Trophoblast cell (in vitro differentiated cells and primary cell): ENCODE data around the gene WT1.
A peak's percentile ranks its signal among the peaks of the same experiment; 100 is the strongest.

Experiments used
- DNase-seq, 2 donors: peaks; one replicate each; pipeline ENCODE4 v3.0.0-alpha.2; 2016
- H2AFZ ChIP-seq: 2 replicates; pipeline ENCODE4 v1.6.1; 2013; ENCODE audit warnings: low read length, moderate library complexity, mild to moderate bottlenecking; ENCODE audit not compliant: insufficient read depth, poor library complexity
- H2AK5ac ChIP-seq: 2 replicates; pipeline ENCODE4 v1.6.1; 2013; ENCODE audit warnings: mild to moderate bottlenecking, low read length
- H2BK120ac ChIP-seq: 2 replicates; pipeline ENCODE4 v1.6.1; 2013; ENCODE audit warnings: low read length, mild to moderate bottlenecking, moderate library complexity; ENCODE audit not compliant: insufficient read depth, poor library complexity
- H2BK12ac ChIP-seq: 2 replicates; pipeline ENCODE4 v1.6.1; 2013; ENCODE audit warnings: mild to moderate bottlenecking, low read length, moderate library complexity
- H2BK5ac ChIP-seq: 2 replicates; pipeline ENCODE4 v1.6.1; 2013; ENCODE audit warnings: low read length, low read depth, moderate library complexity, mild to moderate bottlenecking; ENCODE audit not compliant: poor library complexity
- H3K14ac ChIP-seq: 2 replicates; pipeline ENCODE4 v1.6.1; 2013; ENCODE audit warnings: mild to moderate bottlenecking, low read length
- H3K18ac ChIP-seq: 2 replicates; pipeline ENCODE4 v1.6.1; 2013; ENCODE audit warnings: mild to moderate bottlenecking, low read length
- H3K23ac ChIP-seq: 2 replicates; pipeline ENCODE4 v1.6.1; 2013; ENCODE audit warnings: low read length
- H3K27ac ChIP-seq: 2 replicates; pipeline ENCODE4 v1.5.1; 2013; ENCODE audit warnings: low read depth, mild to moderate bottlenecking, inconsistent platforms, low read length, moderate library complexity
- H3K27me3 ChIP-seq: 2 replicates; pipeline ENCODE4 v1.6.1; 2013; ENCODE audit warnings: inconsistent platforms, mild to moderate bottlenecking, low read length, moderate library complexity; ENCODE audit not compliant: insufficient read depth
- H3K36me3 ChIP-seq, 2 experiments: 1 replicate in 1 of 2; 2 replicates in 1 of 2; pipeline ENCODE4 v1.6.1; 2013; ENCODE audit warnings: low read length in 2 of 2, mild to moderate bottlenecking in 2 of 2, moderate library complexity in 1 of 2; ENCODE audit not compliant: insufficient read depth in 2 of 2, control insufficient read depth in 1 of 2
- H3K4ac ChIP-seq: 2 replicates; pipeline ENCODE4 v1.6.1; 2013; ENCODE audit warnings: low read depth, mild to moderate bottlenecking, low read length, moderate library complexity
- H3K4me1 ChIP-seq, 2 experiments: 1 replicate in 1 of 2; 2 replicates in 1 of 2; pipeline ENCODE4 v1.6.1; 2013; ENCODE audit warnings: low read length in 2 of 2, mild to moderate bottlenecking in 2 of 2, moderate library complexity in 1 of 2; ENCODE audit not compliant: insufficient read depth in 2 of 2, control insufficient read depth in 1 of 2
- H3K4me2 ChIP-seq: 2 replicates; pipeline ENCODE4 v1.6.1; 2013; ENCODE audit warnings: inconsistent platforms, mild to moderate bottlenecking, low read length, moderate library complexity
- H3K4me3 ChIP-seq: 2 replicates; pipeline ENCODE4 v1.5.1; 2013; ENCODE audit warnings: mild to moderate bottlenecking, low read depth, low read length, inconsistent platforms
- H3K79me1 ChIP-seq: one replicate; pipeline ENCODE4 v1.6.1; 2013; ENCODE audit warnings: low read length
- H3K79me2 ChIP-seq: 2 replicates; pipeline ENCODE4 v1.6.1; 2013; ENCODE audit warnings: low read length, mild to moderate bottlenecking; ENCODE audit not compliant: control insufficient read depth, insufficient read depth, poor library complexity
- H3K9ac ChIP-seq: 2 replicates; pipeline ENCODE4 v1.6.1; 2013; ENCODE audit warnings: mild to moderate bottlenecking, low read length
- H3K9me3 ChIP-seq: 2 replicates; pipeline ENCODE4 v1.6.1; 2013; ENCODE audit warnings: low read depth, mild to moderate bottlenecking, control low read depth, inconsistent platforms, low read length; ENCODE audit not compliant: insufficient read depth
- H4K12ac ChIP-seq: 2 replicates; pipeline ENCODE4 v1.6.1; 2013; ENCODE audit warnings: low read depth, mild to moderate bottlenecking, low read length, moderate library complexity
- H4K8ac ChIP-seq: 2 replicates; pipeline ENCODE4 v1.6.1; 2013; ENCODE audit warnings: low read depth, mild to moderate bottlenecking, low read length, moderate library complexity
- H4K91ac ChIP-seq: one replicate; pipeline ENCODE4 v1.6.1; 2013; ENCODE audit warnings: low read depth, mild to moderate bottlenecking, low read length, moderate library complexity
- WGBS: extraction: QIAGEN DNeasy Blood & Tissue Kit; methylation state at CpG from one replicate; pipeline ENCODE4 v1.1.7; 2013; ENCODE audit warnings: missing lambda C conversion rate; ENCODE audit not compliant: insufficient read length, insufficient coverage; ENCODE audit errors: extremely low coverage; 5-methylcytosine and 5-hydroxymethylcytosine counted together

WT1 gene

DNA sequence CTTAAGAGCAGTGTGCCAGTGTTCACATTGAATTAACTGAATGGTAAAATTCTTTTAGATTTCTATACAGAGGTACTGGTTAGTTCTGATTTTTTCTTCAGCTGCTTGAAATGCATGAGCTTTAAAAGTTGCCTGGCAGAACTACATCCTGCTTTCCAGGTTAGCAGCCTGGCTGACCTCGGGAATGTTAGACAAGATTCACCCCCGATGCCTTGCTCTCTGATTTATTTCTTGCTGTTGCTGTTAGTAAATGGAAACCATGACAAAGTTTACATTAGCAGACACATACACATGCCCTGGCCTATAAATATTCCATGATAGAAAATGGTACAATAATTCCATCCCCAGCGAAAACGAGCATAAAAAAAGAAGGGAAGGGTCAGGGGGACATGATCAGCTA is 47.0 kb downstream of the WT1 start:
- Histone ChIP-seq H2BK120ac (peak overlapping the region; percentile 81), H3K4me3 (no peak overlapping the region), H2BK5ac (peak overlapping the region; percentile 83), H3K9ac (no peak overlapping the region), H3K4ac (no peak overlapping the region), H3K27me3 (no peaks in the 10 kb centered on the region), H4K8ac (no peak overlapping the region), H3K4me2 (peak overlapping the region; percentile 22), H2BK12ac (no peak overlapping the region), H3K79me2 (peaks cover 2% of the 10 kb centered on the region), H3K9me3 (no peaks in the 10 kb centered on the region), H3K4me1 (peaks cover 14 to 19% of the 10 kb centered on the region in 2 experiments), H3K27ac (peak overlapping the region; percentile 66), H3K79me1 (peaks cover 13% of the 10 kb centered on the region), H2AK5ac (no peak overlapping the region), H4K12ac (no peak overlapping the region), H4K91ac (peak overlapping the region; percentile 84), H2AFZ (no peak overlapping the region), H3K36me3 (no peaks in the 10 kb centered on the region), H3K14ac (no peak overlapping the region), H3K18ac (no peak overlapping the region), H3K23ac (no peak overlapping the region)
- no CpG with 5 or more reads among the region's 4 CpGs for WGBS
- DNase-seq: no peak

DNA sequence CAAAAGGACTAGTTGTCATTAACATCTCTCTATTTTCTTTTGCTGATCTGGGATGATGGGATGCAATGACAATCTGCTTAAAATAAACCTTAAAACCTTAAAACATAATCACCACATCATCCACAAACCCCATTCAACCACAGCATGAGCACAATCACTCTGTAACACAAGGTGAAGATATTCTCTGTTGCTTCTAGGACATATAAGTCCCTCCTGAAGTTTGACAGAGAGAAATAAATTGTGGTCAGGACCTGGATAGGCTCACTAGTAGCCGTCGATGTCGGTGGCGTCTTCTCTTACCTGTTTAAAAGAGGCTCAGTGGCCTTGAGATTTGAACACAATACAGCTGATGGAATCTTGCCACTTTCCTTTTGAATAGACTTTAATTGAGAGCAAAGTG is 47.9 kb downstream of the WT1 start:
- Histone ChIP-seq H2BK120ac (no peak overlapping the region), H3K27me3 (no peaks in the 10 kb centered on the region), H2BK5ac (peak overlapping the region; percentile 64), H2AFZ (no peak overlapping the region), H3K4ac (no peak overlapping the region), H3K23ac (no peak overlapping the region), H3K4me3 (no peak overlapping the region), H2AK5ac (no peak overlapping the region), H3K14ac (no peak overlapping the region), H4K12ac (no peak overlapping the region), H3K79me1 (peaks cover 17% of the 10 kb centered on the region), H3K27ac (peak overlapping the region; percentile 63), H2BK12ac (peak overlapping the region; percentile 45), H3K79me2 (peaks cover 2% of the 10 kb centered on the region), H3K36me3 (no peaks in the 10 kb centered on the region), H3K9me3 (no peaks in the 10 kb centered on the region), H3K9ac (no peak overlapping the region), H3K4me2 (peak overlapping the region; percentile 24), H4K91ac (no peak overlapping the region), H4K8ac (no peak overlapping the region), H3K4me1 (peaks cover 20 to 25% of the 10 kb centered on the region in 2 experiments), H3K18ac (no peak overlapping the region)
- WGBS: no CpG with 5 or more reads among the region's 4 CpGs
- DNase-seq: no peak

DNA sequence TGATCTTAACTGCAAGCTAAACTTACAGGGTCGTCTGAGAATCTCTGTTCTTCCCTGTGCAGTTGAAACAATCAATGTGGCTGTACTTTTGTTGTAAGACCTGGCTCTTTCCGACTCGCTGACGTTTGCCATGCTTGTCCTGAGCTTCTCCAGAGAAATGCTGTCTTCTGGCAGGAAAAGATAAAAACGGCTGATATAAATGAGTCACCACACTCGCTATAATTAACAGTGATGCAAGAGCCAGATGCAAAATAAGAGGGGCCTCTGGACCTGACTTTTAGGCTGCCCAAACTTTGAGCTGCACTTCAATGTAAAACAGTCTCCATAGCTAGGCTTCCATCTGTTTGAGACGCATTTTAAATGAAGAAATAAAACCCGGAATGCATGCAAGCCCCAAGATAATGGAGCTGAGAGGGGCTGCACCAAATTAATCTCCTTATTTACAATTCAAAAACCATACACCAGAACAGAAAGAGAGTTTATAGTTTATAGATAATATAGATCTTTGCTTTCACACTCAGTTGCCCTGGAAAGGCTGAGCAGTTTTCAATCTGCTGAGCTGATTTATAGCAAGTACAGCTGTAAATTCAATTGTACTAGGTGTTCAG is 48.5 kb downstream of the WT1 start:
- Histone ChIP-seq H3K14ac (no peak overlapping the region), H2AFZ (no peak overlapping the region), H3K36me3 (no peaks in the 10 kb centered on the region), H3K9me3 (no peaks in the 10 kb centered on the region), H3K23ac (no peak overlapping the region), H3K79me2 (peaks cover 2% of the 10 kb centered on the region), H2BK120ac (no peak overlapping the region), H3K4me2 (peak overlapping the region; percentile 24), H3K27me3 (no peaks in the 10 kb centered on the region), H4K12ac (no peak overlapping the region), H2AK5ac (no peak overlapping the region), H2BK5ac (no peak overlapping the region), H3K4ac (no peak overlapping the region), H3K4me3 (no peak overlapping the region), H4K8ac (no peak overlapping the region), H2BK12ac (no peak overlapping the region), H3K27ac (peak overlapping the region; percentile 80), H3K9ac (no peak overlapping the region), H3K79me1 (peaks cover 17% of the 10 kb centered on the region), H3K18ac (no peak overlapping the region), H3K4me1 (peaks cover 20 to 25% of the 10 kb centered on the region in 2 experiments), H4K91ac (no peak overlapping the region)
- WGBS: no CpG with 5 or more reads among the region's 8 CpGs
- DNase-seq: peak in 1 of 2 donors; percentile 43

DNA sequence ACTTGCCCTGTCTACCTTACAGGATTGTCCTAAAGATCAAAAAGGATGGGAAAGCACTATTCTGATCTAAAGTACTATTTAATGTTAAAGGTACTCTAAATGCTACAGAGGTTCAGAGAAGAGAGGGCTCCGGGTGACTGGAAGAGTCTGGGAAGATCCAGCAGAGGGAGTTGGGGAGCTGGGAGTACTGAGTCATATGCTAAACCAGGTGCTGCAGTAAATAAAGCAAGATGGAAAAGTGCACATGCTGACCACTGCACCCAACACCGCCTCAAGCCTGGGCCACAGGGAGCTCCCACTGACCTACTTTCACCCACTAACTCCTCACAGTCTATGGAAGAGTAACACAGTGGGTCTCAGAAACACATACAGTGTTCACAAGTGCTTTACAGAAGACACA is 49.3 kb downstream of the WT1 start:
- H4K91ac ChIP-seq: peak overlapping the region; percentile 71
- H2BK120ac ChIP-seq: peak overlapping the region; percentile 84
- peak overlapping the region; percentile 86 for H3K14ac ChIP-seq
- H4K8ac ChIP-seq: peak overlapping the region; percentile 36
- no peak overlapping the region for H2AFZ ChIP-seq
- H2AK5ac ChIP-seq: no peak overlapping the region
- H3K36me3 ChIP-seq: no peaks in the 10 kb centered on the region
- WGBS: no CpG with 5 or more reads among the region's 2 CpGs
- H2BK12ac ChIP-seq: peak overlapping the region; percentile 96
- H3K9ac ChIP-seq: no peak overlapping the region
- no peaks in the 10 kb centered on the region for H3K27me3 ChIP-seq
- H3K4me1 ChIP-seq: peaks cover 20 to 25% of the 10 kb centered on the region in 2 experiments
- H3K18ac ChIP-seq: peak overlapping the region; percentile 57
- H3K23ac ChIP-seq: no peak overlapping the region
- peak overlapping the region; percentile 56 for H3K4ac ChIP-seq
- no peak overlapping the region for H3K4me2 ChIP-seq
- peak overlapping the region; percentile 80 for H3K27ac ChIP-seq
- no peaks in the 10 kb centered on the region for H3K9me3 ChIP-seq
- H3K79me1 ChIP-seq: peaks cover 17% of the 10 kb centered on the region
- no peak overlapping the region for H3K4me3 ChIP-seq
- H4K12ac ChIP-seq: no peak overlapping the region
- DNase-seq: peak in 1 of 2 donors; percentile 38
- H2BK5ac ChIP-seq: peak overlapping the region; percentile 82
- H3K79me2 ChIP-seq: peaks cover 2% of the 10 kb centered on the region
